ENCODE results near the gene NAMPT.

- TF ChIP-seq EP300 (IDR thresholded peaks at IDR 0.05) (no peak), POLR2A (IDR thresholded peaks at IDR 0.05) (no peak), CTCF (IDR thresholded peaks at IDR 0.05) (no peak), POLR2AphosphoS5 (IDR thresholded peaks at IDR 0.05) (no peak)
Measured at GRCh38 chr7:106279425-106280197, 5.2 kb downstream of the NAMPT start.

Data from sigmoid colon (tissue), 4 donors.